Neutrophil (primary cell): ENCODE results near the gene IFT25.
"Not testable (repeated sequence)": the region's sequence is repeated elsewhere in the genome, so short reads cannot be mapped to it uniquely, and the experiment has no call there.

ENCODE experiments used
- H3K27ac ChIP-seq: fragments of 200-600 bp; sonication (generic); 2 replicates; pipeline ENCODE4 v1.5.1; 2016; ENCODE audit warnings: mild to moderate bottlenecking, moderate library complexity
- H3K27me3 ChIP-seq: fragments of 200-600 bp; sonication (generic); 2 replicates; pipeline ENCODE4 v1.6.0; 2016; ENCODE audit warnings: mild to moderate bottlenecking
- H3K36me3 ChIP-seq: fragments of 200-600 bp; sonication (generic); 2 replicates; pipeline ENCODE4 v1.5.1; 2017
- H3K4me1 ChIP-seq, 2 experiments: fragments of 200-600 bp in 1 of 2; sonication (generic) in 1 of 2; 1 replicate in 1 of 2; 2 replicates in 1 of 2; pipeline versions ENCODE4 v1.5.1 to v1.6.1; 2013 to 2016; ENCODE audit warnings: low read depth in 1 of 2, low read length in 1 of 2, mild to moderate bottlenecking in 1 of 2, moderate library complexity in 1 of 2; ENCODE audit not compliant: control insufficient read depth in 1 of 2, insufficient read depth in 1 of 2
- H3K4me3 ChIP-seq, 2 experiments: fragments of 200-600 bp in 1 of 2; sonication (generic) in 1 of 2; 1 replicate in 1 of 2; 2 replicates in 1 of 2; pipeline ENCODE4 v1.5.1; 2013 to 2016; ENCODE audit warnings: low read depth in 1 of 2, low read length in 1 of 2, mild to moderate bottlenecking in 1 of 2, moderate library complexity in 1 of 2
- H3K9me3 ChIP-seq: fragments of 200-600 bp; sonication (generic); 2 replicates; pipeline ENCODE4 v1.5.1; 2016
- CTCF ChIP-seq: fragments of 200-600 bp; sonication (generic); IDR thresholded peaks from 2 replicates; pipeline ENCODE4 v1.5.1; 2016; ENCODE audit warnings: antibody characterized with exemption

The IFT25 gene

GRCh38 chr1:53971718-53972117 lies 26.2 kb upstream of the IFT25 start:
- TF ChIP-seq CTCF: no peak
- no peaks in the 10 kb centered on the region for H3K9me3 ChIP-seq
- H3K4me1 ChIP-seq: no peaks in the 10 kb centered on the region
- no peak overlapping the region for H3K4me3 ChIP-seq
- H3K27me3 ChIP-seq: no peaks in the 10 kb centered on the region
- H3K27ac ChIP-seq: no peak overlapping the region
- peaks cover 47% of the 10 kb centered on the region for H3K36me3 ChIP-seq

GRCh38 chr1:53969323-53969722 lies 23.8 kb upstream of the IFT25 start:
- H3K4me1 ChIP-seq, H3K9me3 ChIP-seq, H3K27ac ChIP-seq, H3K27me3 ChIP-seq, H3K4me3 ChIP-seq: not testable (repeated sequence)
- peaks cover 57% of the 10 kb centered on the region for H3K36me3 ChIP-seq

- TF ChIP-seq CTCF: no peak
- H3K4me1 ChIP-seq: peaks cover 11 to 13% of the 10 kb centered on the region in 2 experiments
- no peak overlapping the region for H3K27ac ChIP-seq
- no peak overlapping the region for H3K4me3 ChIP-seq
- no peaks in the 10 kb centered on the region for H3K27me3 ChIP-seq
- H3K9me3 ChIP-seq: no peaks in the 10 kb centered on the region
- H3K36me3 ChIP-seq: peaks cover 58% of the 10 kb centered on the region
These were observed 22.6 kb upstream of the IFT25 start for GRCh38 chr1:53968125-53968513.

GRCh38 chr1:53967409-53968124 lies 22.1 kb upstream of the IFT25 start:
- TF ChIP-seq CTCF: no peak
- Histone ChIP-seq H3K4me1 (peaks cover 14 to 15% of the 10 kb centered on the region in 2 experiments), H3K9me3 (no peaks in the 10 kb centered on the region), H3K27me3 (no peaks in the 10 kb centered on the region), H3K4me3 (no peak overlapping the region), H3K27ac (no peak overlapping the region), H3K36me3 (peaks cover 63% of the 10 kb centered on the region)

- Histone ChIP-seq H3K4me1 (peaks cover 14 to 15% of the 10 kb centered on the region in 2 experiments), H3K36me3 (peaks cover 70% of the 10 kb centered on the region), H3K27me3 (no peaks in the 10 kb centered on the region), H3K9me3 (no peaks in the 10 kb centered on the region), H3K4me3 (no peak overlapping the region), H3K27ac (no peak overlapping the region)
- TF ChIP-seq CTCF: no peak
These were observed 21.3 kb upstream of the IFT25 start for GRCh38 chr1:53966794-53967193.

- Histone ChIP-seq H3K9me3 (no peaks in the 10 kb centered on the region), H3K27me3 (no peaks in the 10 kb centered on the region), H3K4me3 (no peak overlapping the region), H3K4me1 (peaks cover 14 to 15% of the 10 kb centered on the region in 2 experiments), H3K36me3 (peaks cover 61% of the 10 kb centered on the region), H3K27ac (peak overlapping the region; percentile 71)
- TF ChIP-seq CTCF: no peak
These were observed 18.6 kb upstream of the IFT25 start for GRCh38 chr1:53964109-53964508.
